Skin of body (tissue), 2 donors: ENCODE results near the gene GNG11. TPM values are rescaled to one million over a fixed set of nuclear protein-coding genes. Genes with fewer than 3 reads are reported as not detected.

Source experiments
- DNase-seq: peaks from one replicate; lab custom pipeline; 2025; lab: John Stamatoyannopoulos, UW
- total RNA-seq: library from RNA; depleted of rRNA; stranded (reverse); fragments of >200 nt; gene quantifications from one replicate; pipeline ENCODE4 v1.2.3, GENCODE V29; 2014

Gene GNG11
- total RNA-seq, result 19.0 TPM

- DNase-seq, result peak; percentile 84
Observed at GRCh38 chr7:93921607-93922566, at the start of gene GNG11. TSS of gene GNG11 (plus strand) at chr7:93921735. CDS start at chr7:93922138, 403 bp downstream.

GRCh38 chr7:93873998-93874574 lies 47.4 kb upstream of the GNG11 start:
- DNase-seq, result no peak

- no peak for DNase-seq
Observed at GRCh38 chr7:93877742-93878141, 43.8 kb upstream of the GNG11 start.

- DNase-seq, result no peak
Observed at GRCh38 chr7:93879356-93879755, 42.2 kb upstream of the GNG11 start.

- no peak for DNase-seq
Observed at GRCh38 chr7:93882468-93882867, 39.1 kb upstream of the GNG11 start.

GRCh38 chr7:93883078-93883916 lies 38.2 kb upstream of the GNG11 start:
- no peak for DNase-seq

- no peak for DNase-seq
Observed at GRCh38 chr7:93883917-93884345, 37.6 kb upstream of the GNG11 start.

- no peak for DNase-seq
Observed at GRCh38 chr7:93884541-93884940, 37.0 kb upstream of the GNG11 start.

- DNase-seq, result no peak
Observed at GRCh38 chr7:93889261-93889660, 32.3 kb upstream of the GNG11 start.

GRCh38 chr7:93890041-93890463 lies 31.5 kb upstream of the GNG11 start:
- no peak for DNase-seq

GRCh38 chr7:93890464-93891068 lies 31.0 kb upstream of the GNG11 start, which contains the start of gene TFPI2:
TSS of gene TFPI2 (minus strand) at chr7:93890753. CDS start at chr7:93890678, 75 bp downstream.
- no peak for DNase-seq

GRCh38 chr7:93894426-93894825 lies 27.1 kb upstream of the GNG11 start:
- DNase-seq, result no peak

- peak; percentile 13 for DNase-seq
Observed at GRCh38 chr7:93894966-93895640, 26.4 kb upstream of the GNG11 start.

- DNase-seq, result peak; percentile 36
Observed at GRCh38 chr7:93895859-93896600, 25.5 kb upstream of the GNG11 start.

GRCh38 chr7:93897680-93898079 lies 23.9 kb upstream of the GNG11 start:
- no peak for DNase-seq

- DNase-seq, result no peak
Observed at GRCh38 chr7:93902777-93903423, 18.6 kb upstream of the GNG11 start.

- no peak for DNase-seq
Observed at GRCh38 chr7:93906267-93906666, 15.3 kb upstream of the GNG11 start, which contains the start of gene GNGT1. TSS of gene GNGT1 (plus strand) at chr7:93906567. CDS start at chr7:93906747, 180 bp downstream.

- DNase-seq, result peak; percentile 26
Observed at GRCh38 chr7:93910076-93910994, 11.2 kb upstream of the GNG11 start.
